Measurements from ENCODE around the gene MTOR.
"Not testable (repeated sequence)": the region's sequence is repeated elsewhere in the genome, so short reads cannot be mapped to it uniquely, and the experiment has no call there.

Gene MTOR

GRCh38 chr1:11168731-11169130, 93.6 kb downstream of the MTOR start:
- no peak overlapping the region for H3K9ac ChIP-seq
- H3K36me3 ChIP-seq (ENCODE audit: control insufficient read depth, insufficient read depth, low read length), result no peaks in the 10 kb centered on the region
- H3K4me3 ChIP-seq (ENCODE audit: low read depth, low read length), result no peak overlapping the region

DNA sequence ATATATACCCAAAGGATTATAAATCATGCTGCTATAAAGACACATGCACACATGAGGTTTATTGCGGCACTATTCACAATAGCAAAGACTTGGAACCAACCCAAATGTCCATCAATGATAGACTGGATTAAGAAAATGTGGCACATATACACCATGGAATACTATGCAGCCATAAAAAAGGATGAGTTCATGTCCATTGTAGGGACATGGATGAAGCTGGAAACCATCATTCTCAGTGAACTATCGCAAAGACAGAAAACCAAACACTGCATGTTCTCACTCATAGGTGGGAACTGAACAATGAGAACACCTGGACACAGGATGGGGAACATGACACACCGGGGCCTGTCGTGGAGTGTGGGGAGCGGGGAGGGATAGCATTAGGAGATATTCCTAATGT, 95.6 kb downstream of the MTOR start:
- H3K27ac ChIP-seq; H3K4me1 ChIP-seq; H2AFZ ChIP-seq; H3K9ac ChIP-seq; H3K9me3 ChIP-seq (ENCODE audit: control insufficient read depth, low read length); H3K4me3 ChIP-seq (ENCODE audit: low read depth, low read length); H3K79me2 ChIP-seq; H3K36me3 ChIP-seq (ENCODE audit: control insufficient read depth, insufficient read depth, low read length); H3K4me2 ChIP-seq (ENCODE audit: low read length); H3K27me3 ChIP-seq (ENCODE audit: control insufficient read depth, insufficient read depth, low read length): not testable (repeated sequence)

More at GRCh38 chr1:11168731-11169130, 93.6 kb downstream of the MTOR start:
- Histone ChIP-seq H3K27me3 (ENCODE audit: control insufficient read depth, insufficient read depth, low read length) (no peaks in the 10 kb centered on the region), H3K9me3 (ENCODE audit: control insufficient read depth, low read length) (no peaks in the 10 kb centered on the region), H3K4me2 (ENCODE audit: low read length) (no peak overlapping the region), H3K79me2 (no peaks in the 10 kb centered on the region), H3K4me1 (no peaks in the 10 kb centered on the region), H2AFZ (no peak overlapping the region), H3K27ac (no peak overlapping the region)
- TF ChIP-seq, protein P1, sequence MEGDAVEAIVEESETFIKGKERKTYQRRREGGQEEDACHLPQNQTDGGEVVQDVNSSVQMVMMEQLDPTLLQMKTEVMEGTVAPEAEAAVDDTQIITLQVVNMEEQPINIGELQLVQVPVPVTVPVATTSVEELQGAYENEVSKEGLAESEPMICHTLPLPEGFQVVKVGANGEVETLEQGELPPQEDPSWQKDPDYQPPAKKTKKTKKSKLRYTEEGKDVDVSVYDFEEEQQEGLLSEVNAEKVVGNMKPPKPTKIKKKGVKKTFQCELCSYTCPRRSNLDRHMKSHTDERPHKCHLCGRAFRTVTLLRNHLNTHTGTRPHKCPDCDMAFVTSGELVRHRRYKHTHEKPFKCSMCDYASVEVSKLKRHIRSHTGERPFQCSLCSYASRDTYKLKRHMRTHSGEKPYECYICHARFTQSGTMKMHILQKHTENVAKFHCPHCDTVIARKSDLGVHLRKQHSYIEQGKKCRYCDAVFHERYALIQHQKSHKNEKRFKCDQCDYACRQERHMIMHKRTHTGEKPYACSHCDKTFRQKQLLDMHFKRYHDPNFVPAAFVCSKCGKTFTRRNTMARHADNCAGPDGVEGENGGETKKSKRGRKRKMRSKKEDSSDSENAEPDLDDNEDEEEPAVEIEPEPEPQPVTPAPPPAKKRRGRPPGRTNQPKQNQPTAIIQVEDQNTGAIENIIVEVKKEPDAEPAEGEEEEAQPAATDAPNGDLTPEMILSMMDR (IDR thresholded peaks at IDR 0.05), result no peak

- H3K9ac ChIP-seq; H3K9me3 ChIP-seq (ENCODE audit: control insufficient read depth, low read length); H2AFZ ChIP-seq; H3K36me3 ChIP-seq (ENCODE audit: control insufficient read depth, insufficient read depth, low read length); H3K4me3 ChIP-seq (ENCODE audit: low read depth, low read length); H3K4me2 ChIP-seq (ENCODE audit: low read length); H3K79me2 ChIP-seq; H3K27me3 ChIP-seq (ENCODE audit: control insufficient read depth, insufficient read depth, low read length); H3K27ac ChIP-seq: not testable (repeated sequence)
- H3K4me1 ChIP-seq, result peaks cover 13% of the 10 kb centered on the region
These were observed 99.6 kb downstream of the MTOR start for GRCh38 chr1:11162752-11163151.

- no peak overlapping the region for H3K9ac ChIP-seq
- TF ChIP-seq, protein P1 (IDR thresholded peaks at IDR 0.05), result no peak
- H3K36me3 ChIP-seq (ENCODE audit: control insufficient read depth, insufficient read depth, low read length), result no peaks in the 10 kb centered on the region
- H3K27ac ChIP-seq, result peak overlapping the region; percentile 42
- peaks cover 19% of the 10 kb centered on the region for H3K4me1 ChIP-seq
- no peak overlapping the region for H3K4me2 ChIP-seq (ENCODE audit: low read length)
- H3K79me2 ChIP-seq, result no peaks in the 10 kb centered on the region
- no peaks in the 10 kb centered on the region for H3K27me3 ChIP-seq (ENCODE audit: control insufficient read depth, insufficient read depth, low read length)
- no peak overlapping the region for H3K4me3 ChIP-seq (ENCODE audit: low read depth, low read length)
- H3K9me3 ChIP-seq (ENCODE audit: control insufficient read depth, low read length), result no peaks in the 10 kb centered on the region
- H2AFZ ChIP-seq, result no peak overlapping the region
These were observed 103.5 kb downstream of the MTOR start for GRCh38 chr1:11158720-11159321.

DNA sequence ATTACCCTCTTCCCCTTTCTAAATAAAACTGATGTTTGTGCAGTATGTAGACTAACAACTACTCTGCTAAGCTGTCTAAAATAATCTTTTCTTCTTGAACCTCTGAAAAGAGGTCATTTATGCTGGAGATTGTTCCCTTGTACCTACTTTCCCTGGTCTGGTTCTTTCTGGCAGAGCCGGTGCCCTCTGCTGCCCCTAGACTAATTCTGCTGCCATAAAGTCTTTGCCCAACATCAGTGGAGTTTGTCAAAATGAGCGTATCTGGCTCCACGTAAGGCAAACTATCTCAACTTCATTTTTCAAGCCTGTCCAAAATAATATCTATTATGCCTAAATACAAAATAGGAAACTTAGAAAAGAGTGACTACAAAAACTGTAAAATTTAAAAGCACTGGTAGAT, 104.1 kb downstream of the MTOR start:
- Histone ChIP-seq H3K9ac (no peak overlapping the region), H3K79me2 (no peaks in the 10 kb centered on the region), H3K27ac (peak overlapping the region; percentile 42), H2AFZ (no peak overlapping the region), H3K27me3 (ENCODE audit: control insufficient read depth, insufficient read depth, low read length) (no peaks in the 10 kb centered on the region), H3K9me3 (ENCODE audit: control insufficient read depth, low read length) (no peaks in the 10 kb centered on the region), H3K4me1 (peaks cover 19% of the 10 kb centered on the region), H3K36me3 (ENCODE audit: control insufficient read depth, insufficient read depth, low read length) (no peaks in the 10 kb centered on the region), H3K4me3 (ENCODE audit: low read depth, low read length) (no peak overlapping the region), H3K4me2 (ENCODE audit: low read length) (no peak overlapping the region)
- TF ChIP-seq, protein P1 (IDR thresholded peaks at IDR 0.05), result no peak

DNA sequence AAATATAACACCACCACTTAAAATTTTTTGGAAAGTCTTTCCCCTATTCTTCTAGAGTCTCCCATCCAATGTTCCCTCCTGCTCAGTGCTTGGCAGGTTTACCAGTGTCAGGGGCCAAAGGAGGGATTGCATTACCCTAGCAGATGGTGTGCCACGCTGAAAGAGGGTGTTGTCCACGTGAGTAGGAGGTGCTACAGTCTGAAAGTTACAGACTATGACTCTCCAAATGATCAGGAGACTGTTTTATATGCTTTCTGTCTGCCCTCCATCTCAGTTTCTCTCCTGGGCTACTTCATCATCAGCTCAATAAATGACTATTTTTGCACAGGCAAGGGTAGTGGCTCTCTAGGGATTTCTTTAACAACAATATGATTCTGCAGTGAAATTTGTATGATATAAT, 104.5 kb downstream of the MTOR start:
- H3K4me2 ChIP-seq (ENCODE audit: low read length), result no peak overlapping the region
- no peaks in the 10 kb centered on the region for H3K36me3 ChIP-seq (ENCODE audit: control insufficient read depth, insufficient read depth, low read length)
- no peaks in the 10 kb centered on the region for H3K79me2 ChIP-seq
- H3K4me1 ChIP-seq, result peaks cover 19% of the 10 kb centered on the region
- no peak overlapping the region for H2AFZ ChIP-seq
- H3K9ac ChIP-seq, result no peak overlapping the region
- no peak overlapping the region for H3K4me3 ChIP-seq (ENCODE audit: low read depth, low read length)
- TF ChIP-seq, protein P1 (IDR thresholded peaks at IDR 0.05), result no peak
- no peaks in the 10 kb centered on the region for H3K9me3 ChIP-seq (ENCODE audit: control insufficient read depth, low read length)
- no peaks in the 10 kb centered on the region for H3K27me3 ChIP-seq (ENCODE audit: control insufficient read depth, insufficient read depth, low read length)
- peak overlapping the region; percentile 42 for H3K27ac ChIP-seq

Measured in parathyroid adenoma (tissue), 2 donors.